Keratinocyte (primary cell): ENCODE data around the gene DPH5.

ENCODE experiments used
- CTCF ChIP-seq, 3 experiments: IDR thresholded peaks in 1 of 3; conservative IDR thresholded peaks in 1 of 3; optimal IDR thresholded peaks in 1 of 3; 2 replicates in 2 of 3; 3 replicates in 1 of 3; pipeline versions ENCODE3 to v1.5.1; 2011; ENCODE audit warnings: low read length in 3 of 3, mild to moderate bottlenecking in 3 of 3, moderate library complexity in 2 of 3, control low read depth in 1 of 3, inconsistent platforms in 1 of 3; ENCODE audit not compliant: insufficient read depth in 2 of 3; ENCODE audit errors: extremely low read depth in 1 of 3
- EZH2 ChIP-seq: IDR thresholded peaks from one replicate; pipeline ENCODE4 v1.6.1; 2012; ENCODE audit warnings: inconsistent platforms, mild to moderate bottlenecking, low read length, moderate library complexity

- no peak for TF ChIP-seq CTCF (optimal IDR thresholded peaks at IDR 0.05 in 1 of 3, IDR thresholded peaks at IDR 0.05 in 1 of 3, conservative IDR thresholded peaks at IDR 0.05 in 1 of 3; ENCODE audit: extremely low read depth in 1 of 3, insufficient read depth in 2 of 3, low read length in 3 of 3)
- no peak for TF ChIP-seq EZH2
Observed at GRCh38 chr1:101022294-101022693, 3.3 kb downstream of the DPH5 start.
